HL-60 (cell line): ENCODE measurements around the gene FASTKD3.

ENCODE experiments used
- DNase-seq, 2 experiments: peaks; one replicate each; pipeline ENCODE4 v3.0.0-alpha.2; 2010 to 2020; ENCODE audit warnings: low read depth in 1 of 2, low spot score in 1 of 2
- H3K27ac ChIP-seq: fragments of 250-450 bp; sonication (Bioruptor Pico); replicated peaks from 2 replicates; pipeline ENCODE4 v1.5.1; 2020; ENCODE audit warnings: mild to moderate bottlenecking, moderate library complexity
- H3K27me3 ChIP-seq: fragments of 250-450 bp; sonication (Bioruptor Pico); 2 replicates; pipeline ENCODE4 v1.5.1; 2021; ENCODE audit warnings: mild to moderate bottlenecking, moderate library complexity; ENCODE audit not compliant: insufficient read depth, poor library complexity, severe bottlenecking
- H3K4me3 ChIP-seq: replicated peaks from 2 replicates; pipeline ENCODE4 v1.5.1; 2011; ENCODE audit warnings: mild to moderate bottlenecking, control low read depth, low read length; ENCODE audit not compliant: insufficient read depth
- CTCF ChIP-seq: IDR thresholded peaks from one replicate; pipeline ENCODE4 v1.5.1; 2011; ENCODE audit warnings: low read length, control low read depth, inconsistent platforms; ENCODE audit not compliant: insufficient read depth
- GABPA ChIP-seq: IDR thresholded peaks from 2 replicates; pipeline ENCODE4 v1.6.1; 2012; ENCODE audit warnings: low read depth
- POLR2AphosphoS5 ChIP-seq: IDR thresholded peaks from 2 replicates; pipeline ENCODE4 v1.6.1; 2012; ENCODE audit warnings: low read depth
- SPI1 ChIP-seq: IDR thresholded peaks from 2 replicates; pipeline ENCODE4 v1.6.1; 2012; ENCODE audit warnings: low read depth, mild to moderate bottlenecking, borderline replicate concordance
- TF ChIP-seq, protein P1 (sequence below): IDR thresholded peaks from 2 replicates; pipeline ENCODE4 v1.6.1; 2012; ENCODE audit warnings: low read depth; ENCODE audit not compliant: insufficient replicate concordance

The FASTKD3 gene

DNA sequence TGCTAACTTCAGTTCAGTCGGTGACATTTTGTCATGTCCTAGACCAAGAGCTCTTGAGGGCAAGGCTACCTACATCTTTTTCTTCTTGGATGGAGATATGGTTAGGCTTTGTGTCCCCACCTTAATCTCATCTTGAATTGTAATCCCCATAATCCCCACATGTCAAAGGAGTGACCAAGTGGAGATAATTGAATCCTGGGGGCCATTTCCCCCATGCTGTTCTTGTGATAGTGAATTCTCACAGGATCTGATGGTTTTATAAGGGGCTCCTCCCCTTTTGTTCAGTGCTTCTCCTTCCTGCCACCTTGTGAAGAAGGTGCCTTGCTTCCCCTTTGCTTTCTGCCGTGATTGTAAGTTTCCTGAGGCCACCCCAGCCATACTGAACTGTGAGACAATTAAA, 15.8 kb downstream of the FASTKD3 start:
- H3K27ac ChIP-seq, result no peak overlapping the region
- DNase-seq, result no peak
- TF ChIP-seq SPI1, result no peak
- TF ChIP-seq, protein P1, sequence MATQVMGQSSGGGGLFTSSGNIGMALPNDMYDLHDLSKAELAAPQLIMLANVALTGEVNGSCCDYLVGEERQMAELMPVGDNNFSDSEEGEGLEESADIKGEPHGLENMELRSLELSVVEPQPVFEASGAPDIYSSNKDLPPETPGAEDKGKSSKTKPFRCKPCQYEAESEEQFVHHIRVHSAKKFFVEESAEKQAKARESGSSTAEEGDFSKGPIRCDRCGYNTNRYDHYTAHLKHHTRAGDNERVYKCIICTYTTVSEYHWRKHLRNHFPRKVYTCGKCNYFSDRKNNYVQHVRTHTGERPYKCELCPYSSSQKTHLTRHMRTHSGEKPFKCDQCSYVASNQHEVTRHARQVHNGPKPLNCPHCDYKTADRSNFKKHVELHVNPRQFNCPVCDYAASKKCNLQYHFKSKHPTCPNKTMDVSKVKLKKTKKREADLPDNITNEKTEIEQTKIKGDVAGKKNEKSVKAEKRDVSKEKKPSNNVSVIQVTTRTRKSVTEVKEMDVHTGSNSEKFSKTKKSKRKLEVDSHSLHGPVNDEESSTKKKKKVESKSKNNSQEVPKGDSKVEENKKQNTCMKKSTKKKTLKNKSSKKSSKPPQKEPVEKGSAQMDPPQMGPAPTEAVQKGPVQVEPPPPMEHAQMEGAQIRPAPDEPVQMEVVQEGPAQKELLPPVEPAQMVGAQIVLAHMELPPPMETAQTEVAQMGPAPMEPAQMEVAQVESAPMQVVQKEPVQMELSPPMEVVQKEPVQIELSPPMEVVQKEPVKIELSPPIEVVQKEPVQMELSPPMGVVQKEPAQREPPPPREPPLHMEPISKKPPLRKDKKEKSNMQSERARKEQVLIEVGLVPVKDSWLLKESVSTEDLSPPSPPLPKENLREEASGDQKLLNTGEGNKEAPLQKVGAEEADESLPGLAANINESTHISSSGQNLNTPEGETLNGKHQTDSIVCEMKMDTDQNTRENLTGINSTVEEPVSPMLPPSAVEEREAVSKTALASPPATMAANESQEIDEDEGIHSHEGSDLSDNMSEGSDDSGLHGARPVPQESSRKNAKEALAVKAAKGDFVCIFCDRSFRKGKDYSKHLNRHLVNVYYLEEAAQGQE, result no peak
- TF ChIP-seq POLR2AphosphoS5, result no peak
- TF ChIP-seq CTCF, result no peak
- no peak for TF ChIP-seq GABPA
- H3K4me3 ChIP-seq, result no peak overlapping the region
- H3K27me3 ChIP-seq, result peaks cover 20% of the 10 kb centered on the region

GRCh38 chr5:7852542-7852941, 16.3 kb downstream of the FASTKD3 start:
- Histone ChIP-seq H3K4me3 (no peak overlapping the region), H3K27ac (no peak overlapping the region), H3K27me3 (peaks cover 20% of the 10 kb centered on the region)
- no peak for DNase-seq
- TF ChIP-seq GABPA (no peak), POLR2AphosphoS5 (no peak), CTCF (no peak), SPI1 (no peak)
- TF ChIP-seq, protein P1, result no peak

- Histone ChIP-seq H3K4me3 (no peak overlapping the region), H3K27me3 (peaks cover 20% of the 10 kb centered on the region), H3K27ac (no peak overlapping the region)
- TF ChIP-seq CTCF (no peak), POLR2AphosphoS5 (no peak), GABPA (no peak), SPI1 (no peak)
- TF ChIP-seq, protein P1, result no peak
- no peak for DNase-seq
These were observed 17.1 kb downstream of the FASTKD3 start for GRCh38 chr5:7851617-7852289.
